DMS53 (cell line): ENCODE measurements around the gene PAQR9.

Source experiments
- DNase-seq: peaks from one replicate; lab custom pipeline; 2025; lab: John Stamatoyannopoulos, UW

PAQR9 gene

GRCh38 chr3:142951794-142952193 is 11.7 kb downstream of the PAQR9 start:
- DNase-seq: no peak

GRCh38 chr3:142950972-142951371 is 12.5 kb downstream of the PAQR9 start:
- no peak for DNase-seq

GRCh38 chr3:142947799-142948575 is 15.5 kb downstream of the PAQR9 start:
- DNase-seq: peak; percentile 46

- peak; percentile 33 for DNase-seq
Measured at GRCh38 chr3:142947352-142947751, 16.1 kb downstream of the PAQR9 start.

- no peak for DNase-seq
Measured at GRCh38 chr3:142946861-142947260, 16.6 kb downstream of the PAQR9 start.

- DNase-seq: no peak
Measured at GRCh38 chr3:142945023-142945422, 18.5 kb downstream of the PAQR9 start.

GRCh38 chr3:142944342-142944741 is 19.1 kb downstream of the PAQR9 start:
- DNase-seq: no peak

GRCh38 chr3:142943870-142944269 is 19.6 kb downstream of the PAQR9 start:
- no peak for DNase-seq

GRCh38 chr3:142943349-142943748 is 20.1 kb downstream of the PAQR9 start:
- DNase-seq: no peak

- no peak for DNase-seq
Measured at GRCh38 chr3:142941373-142942123, 21.9 kb downstream of the PAQR9 start.

GRCh38 chr3:142940472-142940871 is 23.0 kb downstream of the PAQR9 start:
- DNase-seq: peak; percentile 39

GRCh38 chr3:142940000-142940399 is 23.5 kb downstream of the PAQR9 start:
- peak; percentile 67 for DNase-seq

- DNase-seq: no peak
Measured at GRCh38 chr3:142935963-142936362, 27.5 kb downstream of the PAQR9 start.

GRCh38 chr3:142934887-142935269 is 28.6 kb downstream of the PAQR9 start:
- DNase-seq: no peak

- DNase-seq: no peak
Measured at GRCh38 chr3:142934128-142934886, 29.2 kb downstream of the PAQR9 start.

- no peak for DNase-seq
Measured at GRCh38 chr3:142931222-142931621, 32.3 kb downstream of the PAQR9 start.

GRCh38 chr3:142930463-142930862 is 33.0 kb downstream of the PAQR9 start:
- DNase-seq: no peak

- DNase-seq: no peak
Measured at GRCh38 chr3:142929890-142930289, 33.6 kb downstream of the PAQR9 start.

GRCh38 chr3:142929109-142929508 is 34.4 kb downstream of the PAQR9 start:
- DNase-seq: peak; percentile 83

- DNase-seq: no peak
Measured at GRCh38 chr3:142926368-142926944, 37.0 kb downstream of the PAQR9 start.

- no peak for DNase-seq
Measured at GRCh38 chr3:142925140-142925539, 38.3 kb downstream of the PAQR9 start.

- no peak for DNase-seq
Measured at GRCh38 chr3:142923694-142924093, 39.8 kb downstream of the PAQR9 start.
